Activated T-cell treated with anti-CD3 and anti-CD28 coated beads, Interleukin-2, amount 50 U/mL, for 24 hours (primary cell): ENCODE data around the gene EPHB1.
"Not testable (repeated sequence)": the region's sequence is repeated elsewhere in the genome, so short reads cannot be mapped to it uniquely, and the experiment has no call there.

Experiments
- DNase-seq: peaks from one replicate; pipeline ENCODE4 v3.0.0-alpha.2; 2020
- H3K27ac Mint-ChIP-seq: 2 replicates; pipeline ENCODE4 v1.8.0; 2020; ENCODE audit warnings: mild to moderate bottlenecking, mixed read lengths
- H3K27me3 Mint-ChIP-seq: 2 replicates; pipeline ENCODE4 v1.8.0; 2020; ENCODE audit warnings: mixed read lengths
- H3K36me3 Mint-ChIP-seq: 2 replicates; pipeline ENCODE4 v1.8.0; 2020; ENCODE audit warnings: low read depth, mixed read lengths
- H3K4me1 Mint-ChIP-seq: 2 replicates; pipeline ENCODE4 v1.8.0; 2020; ENCODE audit warnings: low read depth, mixed read lengths
- H3K4me3 Mint-ChIP-seq: 2 replicates; pipeline ENCODE4 v1.8.0; 2020; ENCODE audit warnings: mild to moderate bottlenecking, moderate library complexity, mixed read lengths
- H3K9me3 Mint-ChIP-seq: 2 replicates; pipeline ENCODE4 v1.8.0; 2020; ENCODE audit warnings: mixed read lengths

The EPHB1 gene

GRCh38 chr3:134991003-134991402 lies 195.9 kb downstream of the EPHB1 start:
- no peak for DNase-seq
- Mint-ChIP-seq H3K27me3 (no peaks in the 10 kb centered on the region), H3K4me3 (no peak overlapping the region), H3K9me3 (no peaks in the 10 kb centered on the region), H3K4me1 (no peaks in the 10 kb centered on the region), H3K36me3 (no peaks in the 10 kb centered on the region), H3K27ac (no peak overlapping the region)

DNA sequence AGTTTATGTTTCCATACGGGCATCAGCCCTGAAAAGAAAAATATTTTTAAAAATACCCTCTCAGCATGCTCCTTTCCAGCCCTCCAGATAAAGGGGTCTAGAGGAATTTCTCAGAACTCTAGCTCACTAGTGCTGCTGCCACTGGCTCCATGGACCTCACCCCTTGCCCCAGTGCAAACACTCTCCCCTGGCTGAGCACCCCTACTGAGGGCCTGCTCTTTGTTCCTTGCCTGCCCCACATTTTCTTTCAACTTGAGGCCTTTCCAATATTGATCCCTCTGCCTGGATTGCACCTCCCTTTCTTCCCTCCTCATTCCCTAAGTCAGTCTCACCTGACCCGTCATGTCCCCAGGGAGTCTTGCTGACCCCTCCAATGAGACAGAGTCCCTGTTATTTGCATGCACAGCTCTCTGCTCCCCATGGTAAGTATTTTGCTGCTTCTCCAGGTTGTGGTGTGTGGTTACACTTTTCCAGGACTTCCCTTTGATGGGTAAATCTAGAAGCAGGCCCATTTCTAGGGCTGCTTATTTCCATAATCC lies 196.5 kb downstream of the EPHB1 start:
- Mint-ChIP-seq H3K27ac (no peak overlapping the region), H3K9me3 (no peaks in the 10 kb centered on the region), H3K4me1 (no peaks in the 10 kb centered on the region), H3K4me3 (no peak overlapping the region), H3K36me3 (no peaks in the 10 kb centered on the region), H3K27me3 (no peaks in the 10 kb centered on the region)
- no peak for DNase-seq

DNA sequence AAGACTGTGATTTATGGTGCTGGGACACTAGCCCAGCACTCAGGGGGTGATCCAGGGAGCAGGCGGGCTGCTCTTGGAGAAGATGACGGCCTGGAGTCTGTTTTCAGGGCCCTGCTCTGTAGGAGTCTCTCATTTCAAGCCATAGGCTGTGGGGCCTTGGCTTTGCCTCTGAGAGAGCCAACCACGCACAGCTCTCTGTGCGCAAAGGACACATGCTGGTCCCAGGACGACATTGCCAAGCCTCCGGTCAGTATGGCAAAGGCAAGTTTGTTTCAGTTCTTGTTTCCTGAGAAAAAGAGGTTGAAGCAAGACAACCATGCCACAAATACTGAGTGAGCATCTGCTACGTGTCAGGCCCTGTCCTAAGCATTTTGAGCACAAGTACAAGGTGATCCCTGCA lies 197.1 kb downstream of the EPHB1 start:
- H3K36me3 Mint-ChIP-seq: no peaks in the 10 kb centered on the region
- no peak for DNase-seq

DNA sequence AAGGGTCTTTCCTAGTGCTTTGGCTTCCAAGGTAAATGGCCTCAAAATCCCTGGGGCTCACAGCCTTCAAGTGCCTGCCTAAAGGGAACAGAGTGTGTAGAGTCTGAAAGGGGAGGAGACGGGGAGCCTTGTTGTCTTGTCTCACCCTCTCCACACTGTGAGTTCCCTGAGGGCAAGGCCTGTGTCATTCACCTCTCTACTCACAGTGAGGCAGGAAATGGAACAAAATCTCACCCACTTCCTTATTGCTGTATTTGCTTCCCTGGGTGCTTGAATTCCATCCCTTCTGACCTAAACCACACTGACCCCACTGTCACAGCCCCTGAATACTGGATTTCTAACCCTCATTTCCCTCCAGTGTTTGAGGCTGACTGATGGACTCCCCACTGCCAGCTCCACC lies 197.5 kb downstream of the EPHB1 start:
- H3K4me1 Mint-ChIP-seq: no peaks in the 10 kb centered on the region
- no peaks in the 10 kb centered on the region for H3K9me3 Mint-ChIP-seq
- no peaks in the 10 kb centered on the region for H3K27me3 Mint-ChIP-seq
- no peak overlapping the region for H3K27ac Mint-ChIP-seq
- no peak overlapping the region for H3K4me3 Mint-ChIP-seq
- no peaks in the 10 kb centered on the region for H3K36me3 Mint-ChIP-seq
- no peak for DNase-seq

More for the DNA sequence above, 197.1 kb downstream of the EPHB1 start:
- H3K4me3 Mint-ChIP-seq: no peak overlapping the region
- no peaks in the 10 kb centered on the region for H3K9me3 Mint-ChIP-seq
- H3K27me3 Mint-ChIP-seq: no peaks in the 10 kb centered on the region
- no peaks in the 10 kb centered on the region for H3K4me1 Mint-ChIP-seq
- H3K27ac Mint-ChIP-seq: no peak overlapping the region

DNA sequence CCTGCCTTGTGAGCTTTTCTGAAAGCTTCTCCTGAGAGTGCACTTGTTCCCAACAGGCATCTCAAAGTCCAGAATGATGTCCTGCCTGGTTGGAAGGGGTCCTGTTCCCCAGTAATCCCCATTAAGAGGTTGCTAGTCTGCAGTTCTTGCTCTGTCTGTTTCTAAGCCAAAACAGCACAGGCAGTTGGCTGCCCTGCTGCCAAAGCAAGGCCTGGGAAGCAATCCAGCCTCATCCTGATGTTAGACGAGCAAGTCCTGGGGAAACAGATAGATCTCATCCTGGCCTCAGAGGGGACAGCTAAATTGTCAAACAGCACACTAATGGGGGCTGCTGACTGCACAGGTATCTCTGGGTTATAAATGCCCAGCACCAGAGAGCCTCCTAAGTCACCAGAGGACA lies 198.0 kb downstream of the EPHB1 start:
- DNase-seq: no peak
- Mint-ChIP-seq H3K27ac (no peak overlapping the region), H3K4me1 (no peaks in the 10 kb centered on the region), H3K27me3 (no peaks in the 10 kb centered on the region), H3K36me3 (no peaks in the 10 kb centered on the region), H3K9me3 (no peaks in the 10 kb centered on the region), H3K4me3 (no peak overlapping the region)

- Mint-ChIP-seq H3K4me1 (no peaks in the 10 kb centered on the region), H3K36me3 (no peaks in the 10 kb centered on the region), H3K27me3 (peaks cover 4% of the 10 kb centered on the region), H3K9me3 (no peaks in the 10 kb centered on the region), H3K4me3 (no peak overlapping the region), H3K27ac (no peak overlapping the region)
- no peak for DNase-seq
Observed at GRCh38 chr3:134998158-134998557, 203.1 kb downstream of the EPHB1 start.

DNA sequence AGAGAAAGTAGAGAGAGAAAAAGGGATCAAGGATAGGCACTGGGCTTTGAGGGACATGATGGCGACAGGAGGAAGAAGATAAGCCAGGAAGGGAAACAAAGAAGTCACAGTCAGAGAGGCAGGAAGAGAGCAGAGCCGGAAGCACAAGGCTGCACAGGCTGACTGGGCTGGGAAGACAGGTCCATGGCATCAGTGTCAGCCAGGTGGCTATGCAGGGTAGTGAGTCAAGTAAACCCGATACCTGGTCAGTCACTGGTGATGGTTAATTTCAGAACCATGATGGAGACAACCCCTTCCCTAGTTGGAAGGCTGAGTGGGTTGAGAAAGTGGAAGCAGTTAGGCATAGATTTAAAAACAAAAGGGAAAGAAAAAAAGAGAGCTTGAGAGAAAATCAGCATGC lies 203.8 kb downstream of the EPHB1 start:
- DNase-seq: no peak
- H3K4me3 Mint-ChIP-seq: no peak overlapping the region
- H3K9me3 Mint-ChIP-seq: no peaks in the 10 kb centered on the region
- H3K27me3 Mint-ChIP-seq: peaks cover 4% of the 10 kb centered on the region
- H3K27ac Mint-ChIP-seq: no peak overlapping the region
- no peaks in the 10 kb centered on the region for H3K4me1 Mint-ChIP-seq
- no peaks in the 10 kb centered on the region for H3K36me3 Mint-ChIP-seq

- no peaks in the 10 kb centered on the region for H3K4me1 Mint-ChIP-seq
- DNase-seq: no peak
- no peak overlapping the region for H3K27ac Mint-ChIP-seq
- peaks cover 4% of the 10 kb centered on the region for H3K27me3 Mint-ChIP-seq
- H3K9me3 Mint-ChIP-seq: no peaks in the 10 kb centered on the region
- no peaks in the 10 kb centered on the region for H3K36me3 Mint-ChIP-seq
- no peak overlapping the region for H3K4me3 Mint-ChIP-seq
Observed at GRCh38 chr3:135000465-135000864, 205.4 kb downstream of the EPHB1 start.

DNA sequence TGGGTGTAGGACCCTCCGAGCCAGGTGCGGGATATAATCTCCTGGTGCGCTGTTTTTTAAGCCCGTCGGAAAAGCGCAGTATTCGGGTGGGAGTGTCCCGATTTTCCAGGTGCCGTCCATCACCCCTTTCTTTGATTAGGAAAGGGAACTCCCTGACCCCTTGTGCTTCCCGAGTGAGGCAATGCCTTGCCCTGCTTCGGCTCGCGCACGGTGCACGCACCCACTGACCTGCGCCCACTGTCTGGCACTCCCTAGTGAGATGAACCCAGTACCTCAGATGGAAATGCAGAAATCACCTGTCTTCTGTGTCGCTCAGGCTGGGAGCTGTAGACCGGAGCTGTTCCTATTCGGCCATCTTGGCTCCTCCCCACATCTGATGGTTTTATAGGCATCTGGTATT lies 210.6 kb downstream of the EPHB1 start:
- H3K27me3 Mint-ChIP-seq, H3K4me1 Mint-ChIP-seq, H3K36me3 Mint-ChIP-seq, H3K9me3 Mint-ChIP-seq, DNase-seq, H3K27ac Mint-ChIP-seq, H3K4me3 Mint-ChIP-seq: not testable (repeated sequence)

GRCh38 chr3:135007607-135008006 lies 212.5 kb downstream of the EPHB1 start:
- H3K4me1 Mint-ChIP-seq: no peaks in the 10 kb centered on the region
- no peak overlapping the region for H3K4me3 Mint-ChIP-seq
- no peak for DNase-seq
- H3K9me3 Mint-ChIP-seq: peaks cover 6% of the 10 kb centered on the region
- no peak overlapping the region for H3K27ac Mint-ChIP-seq
- no peaks in the 10 kb centered on the region for H3K36me3 Mint-ChIP-seq
- H3K27me3 Mint-ChIP-seq: no peaks in the 10 kb centered on the region

DNA sequence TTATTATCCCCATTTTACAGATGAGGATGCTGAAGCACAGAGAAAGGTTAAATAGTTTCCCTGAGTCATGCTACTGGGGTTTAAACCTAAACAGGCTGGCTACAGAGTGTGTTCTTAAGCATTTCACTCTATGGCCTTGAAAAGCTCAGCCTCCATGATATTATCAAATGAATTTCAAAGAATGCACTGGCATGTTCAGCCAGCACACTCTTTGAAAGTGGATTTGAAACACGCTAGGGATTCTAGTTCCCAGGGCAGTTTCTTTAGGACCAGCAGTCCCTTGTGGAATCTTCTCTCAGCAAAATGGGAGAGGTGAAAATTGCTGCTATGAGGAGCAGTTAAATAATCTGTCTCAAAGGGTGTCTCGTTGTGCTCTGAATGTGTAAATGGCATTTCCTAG lies 213.3 kb downstream of the EPHB1 start:
- H3K27ac Mint-ChIP-seq: no peak overlapping the region
- no peaks in the 10 kb centered on the region for H3K27me3 Mint-ChIP-seq
- no peaks in the 10 kb centered on the region for H3K4me1 Mint-ChIP-seq
- DNase-seq: no peak
- peaks cover 6% of the 10 kb centered on the region for H3K9me3 Mint-ChIP-seq
- H3K36me3 Mint-ChIP-seq: no peaks in the 10 kb centered on the region
- H3K4me3 Mint-ChIP-seq: no peak overlapping the region

GRCh38 chr3:135009014-135009413 lies 214.0 kb downstream of the EPHB1 start:
- H3K36me3 Mint-ChIP-seq: no peaks in the 10 kb centered on the region
- no peak overlapping the region for H3K4me3 Mint-ChIP-seq
- no peaks in the 10 kb centered on the region for H3K4me1 Mint-ChIP-seq
- no peak for DNase-seq
- H3K27me3 Mint-ChIP-seq: no peaks in the 10 kb centered on the region
- H3K27ac Mint-ChIP-seq: no peak overlapping the region
- peaks cover 6% of the 10 kb centered on the region for H3K9me3 Mint-ChIP-seq

DNA sequence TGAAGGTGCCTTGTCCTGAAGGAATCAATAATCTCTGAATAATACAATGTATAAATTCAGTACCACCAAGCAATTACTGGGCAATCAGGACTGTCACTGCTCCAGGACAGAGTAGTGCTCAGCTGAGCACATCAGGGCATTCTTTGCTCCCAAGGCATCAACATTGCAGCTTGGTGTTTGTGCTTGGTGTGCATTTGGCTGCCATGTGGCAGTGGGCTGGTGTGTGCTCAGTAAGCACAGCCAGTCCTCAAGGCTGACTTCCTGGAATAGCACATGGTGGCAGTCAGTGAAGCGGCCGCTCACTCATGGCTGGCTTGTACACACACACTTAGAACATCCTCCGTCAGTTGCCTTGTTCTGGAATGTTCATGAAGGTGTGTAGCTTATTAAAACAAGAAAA lies 217.0 kb downstream of the EPHB1 start:
- H3K4me1 Mint-ChIP-seq: no peaks in the 10 kb centered on the region
- H3K9me3 Mint-ChIP-seq: no peaks in the 10 kb centered on the region
- no peak for DNase-seq
- no peak overlapping the region for H3K4me3 Mint-ChIP-seq
- no peak overlapping the region for H3K27ac Mint-ChIP-seq
- no peaks in the 10 kb centered on the region for H3K27me3 Mint-ChIP-seq
- H3K36me3 Mint-ChIP-seq: no peaks in the 10 kb centered on the region

DNA sequence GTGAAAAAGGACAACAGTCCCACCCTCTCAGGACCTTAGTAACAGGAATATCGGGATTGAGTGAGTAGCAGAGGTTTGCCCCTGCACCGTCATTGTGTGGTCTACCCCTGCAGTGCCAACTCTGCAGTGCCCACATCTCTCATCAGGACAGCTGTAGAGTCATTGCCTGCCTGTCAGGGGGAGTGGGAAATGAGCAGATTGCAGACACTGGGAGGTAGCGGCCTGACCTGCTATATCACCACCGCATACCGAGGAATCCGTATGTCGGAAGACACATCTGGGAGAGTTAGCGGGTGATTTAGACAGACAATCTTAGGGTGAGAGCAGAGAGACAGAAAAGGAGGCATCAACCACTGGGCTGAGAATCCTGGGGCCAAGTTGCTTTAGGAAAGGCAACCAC lies 218.1 kb downstream of the EPHB1 start:
- H3K4me3 Mint-ChIP-seq: no peak overlapping the region
- DNase-seq: no peak
- no peaks in the 10 kb centered on the region for H3K9me3 Mint-ChIP-seq
- no peaks in the 10 kb centered on the region for H3K36me3 Mint-ChIP-seq
- no peaks in the 10 kb centered on the region for H3K4me1 Mint-ChIP-seq
- no peak overlapping the region for H3K27ac Mint-ChIP-seq
- H3K27me3 Mint-ChIP-seq: no peaks in the 10 kb centered on the region

DNA sequence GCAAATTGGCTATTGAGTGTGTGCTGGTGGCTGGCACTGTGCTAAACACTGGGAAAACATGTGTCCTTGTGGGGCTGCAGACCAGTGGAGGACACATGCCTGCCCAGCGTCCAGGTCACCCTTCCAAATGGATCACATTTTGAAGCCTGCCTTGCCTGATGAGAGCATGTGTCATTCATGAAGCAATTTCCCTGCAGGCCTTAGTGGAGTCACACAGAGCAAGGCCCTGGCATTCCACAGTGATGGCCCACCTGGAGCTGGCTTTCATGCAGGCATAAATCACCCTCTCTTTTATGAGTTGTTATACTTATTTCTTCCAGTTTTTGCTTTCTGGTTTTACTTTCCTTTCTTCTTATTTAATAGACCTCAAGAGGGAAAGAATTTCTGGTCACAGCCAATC lies 219.5 kb downstream of the EPHB1 start:
- no peak for DNase-seq
- Mint-ChIP-seq H3K4me1 (peaks cover 3% of the 10 kb centered on the region), H3K36me3 (no peaks in the 10 kb centered on the region), H3K9me3 (no peaks in the 10 kb centered on the region), H3K27me3 (no peaks in the 10 kb centered on the region), H3K27ac (no peak overlapping the region), H3K4me3 (no peak overlapping the region)
